ENCODE data around the gene KLK4.

KLK4 gene

DNA sequence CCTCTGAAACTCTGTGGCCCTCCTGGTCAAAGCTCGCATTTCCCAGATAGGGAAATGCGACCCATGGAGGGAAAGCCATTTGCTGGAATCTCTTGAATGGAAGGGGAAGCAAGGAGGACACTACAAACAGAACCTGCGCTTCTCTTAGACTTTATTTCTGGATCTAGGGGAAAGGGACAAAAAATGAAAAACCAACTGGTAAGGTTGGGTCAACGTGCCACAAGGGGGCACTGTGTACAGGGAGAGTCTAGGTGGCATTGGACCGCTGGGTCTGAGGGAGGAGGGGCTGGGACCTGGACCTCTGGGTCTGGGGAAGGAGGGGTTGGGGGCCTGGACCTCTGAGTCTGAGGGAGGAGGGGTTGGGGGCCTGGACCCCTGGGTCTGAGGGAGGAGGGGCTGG is 5.0 kb downstream of the KLK4 start:
- no peaks in the 10 kb centered on the region for H3K9me2 ChIP-seq (replicated peaks; ENCODE audit: insufficient read depth, low read length)
- DNase-seq: no peak
- H3K9me3 ChIP-seq (replicated peaks; ENCODE audit: insufficient read depth, low read length): no peaks in the 10 kb centered on the region
- no peaks in the 10 kb centered on the region for H3F3A ChIP-seq (ENCODE audit: insufficient read depth, low read length)
- H3K9ac ChIP-seq (ENCODE audit: low read length): no peak overlapping the region
- H3K36me3 ChIP-seq (replicated peaks; ENCODE audit: insufficient read depth, low read length): no peaks in the 10 kb centered on the region
- no peak overlapping the region for H3K4me2 ChIP-seq (ENCODE audit: low read depth, low read length)
- TF ChIP-seq EZH2 (optimal IDR thresholded peaks at IDR 0.05; ENCODE audit: low read depth, low read length) (no peak), CTCF (IDR thresholded peaks at IDR 0.05; ENCODE audit: low read length) (peak; percentile 39), EZH2phosphoT487 (IDR thresholded peaks at IDR 0.05; ENCODE audit: low read length) (no peak)
- H4K20me1 ChIP-seq (ENCODE audit: insufficient read depth, low read length): no peaks in the 10 kb centered on the region
- no peaks in the 10 kb centered on the region for H3K4me1 ChIP-seq (ENCODE audit: low read length)
- H3K79me2 ChIP-seq (ENCODE audit: low read length): no peaks in the 10 kb centered on the region
- H2AFZ ChIP-seq (ENCODE audit: low read length): no peak overlapping the region
- no peak overlapping the region for H3K27ac ChIP-seq (ENCODE audit: low read length)
- no peak overlapping the region for H3K4me3 ChIP-seq (ENCODE audit: low read length)
- peaks cover 61% of the 10 kb centered on the region for H3K27me3 ChIP-seq (replicated peaks; ENCODE audit: insufficient read depth, low read length)

DNA sequence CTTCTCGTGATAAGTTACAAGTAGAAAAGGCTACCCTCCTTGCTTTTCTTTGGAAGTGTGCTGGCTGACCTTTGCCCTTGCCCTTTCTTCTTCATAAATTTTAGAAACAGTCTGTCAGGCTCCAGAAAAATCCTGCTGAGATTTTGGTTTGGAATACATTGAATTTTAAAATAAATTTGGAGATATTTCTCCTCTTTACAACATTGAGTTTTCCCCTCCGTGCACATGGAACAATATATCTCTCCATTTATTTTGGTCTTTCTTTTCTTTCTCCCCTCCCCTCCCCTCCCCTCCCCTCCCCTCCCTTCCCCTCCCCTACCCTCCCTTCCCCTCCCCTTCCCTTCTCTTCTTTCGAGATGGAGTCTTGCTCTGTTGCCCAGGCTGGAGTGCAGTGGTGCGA is 8.6 kb downstream of the KLK4 start:
- Histone ChIP-seq H2AFZ (ENCODE audit: low read length) (no peak overlapping the region), H3K79me2 (ENCODE audit: low read length) (no peaks in the 10 kb centered on the region), H3F3A (ENCODE audit: insufficient read depth, low read length) (no peaks in the 10 kb centered on the region), H3K27me3 (replicated peaks; ENCODE audit: insufficient read depth, low read length) (peaks cover 44% of the 10 kb centered on the region), H3K4me3 (ENCODE audit: low read length) (no peak overlapping the region), H3K4me2 (ENCODE audit: low read depth, low read length) (no peak overlapping the region), H3K4me1 (ENCODE audit: low read length) (no peaks in the 10 kb centered on the region), H3K27ac (ENCODE audit: low read length) (no peak overlapping the region), H4K20me1 (ENCODE audit: insufficient read depth, low read length) (no peaks in the 10 kb centered on the region), H3K9me2 (replicated peaks; ENCODE audit: insufficient read depth, low read length) (no peaks in the 10 kb centered on the region), H3K36me3 (replicated peaks; ENCODE audit: insufficient read depth, low read length) (no peaks in the 10 kb centered on the region), H3K9ac (ENCODE audit: low read length) (no peak overlapping the region), H3K9me3 (replicated peaks; ENCODE audit: insufficient read depth, low read length) (no peaks in the 10 kb centered on the region)
- no peak for DNase-seq
- TF ChIP-seq EZH2phosphoT487 (IDR thresholded peaks at IDR 0.05; ENCODE audit: low read length) (no peak), CTCF (IDR thresholded peaks at IDR 0.05; ENCODE audit: low read length) (no peak), EZH2 (optimal IDR thresholded peaks at IDR 0.05; ENCODE audit: low read depth, low read length) (no peak)

- no peak for DNase-seq
- H3K36me3 ChIP-seq (replicated peaks; ENCODE audit: insufficient read depth, low read length): no peaks in the 10 kb centered on the region
- no peaks in the 10 kb centered on the region for H3K4me1 ChIP-seq (ENCODE audit: low read length)
- no peak overlapping the region for H3K27ac ChIP-seq (ENCODE audit: low read length)
- TF ChIP-seq CTCF (IDR thresholded peaks at IDR 0.05; ENCODE audit: low read length) (no peak), EZH2phosphoT487 (IDR thresholded peaks at IDR 0.05; ENCODE audit: low read length) (no peak), EZH2 (optimal IDR thresholded peaks at IDR 0.05; ENCODE audit: low read depth, low read length) (no peak)
- H3K9me3 ChIP-seq (replicated peaks; ENCODE audit: insufficient read depth, low read length): no peaks in the 10 kb centered on the region
- H3K79me2 ChIP-seq (ENCODE audit: low read length): no peaks in the 10 kb centered on the region
- H2AFZ ChIP-seq (ENCODE audit: low read length): no peak overlapping the region
- H3K27me3 ChIP-seq (replicated peaks; ENCODE audit: insufficient read depth, low read length): peaks cover 47% of the 10 kb centered on the region
- no peak overlapping the region for H3K4me2 ChIP-seq (ENCODE audit: low read depth, low read length)
- H3F3A ChIP-seq (ENCODE audit: insufficient read depth, low read length): no peaks in the 10 kb centered on the region
- no peak overlapping the region for H3K4me3 ChIP-seq (ENCODE audit: low read length)
- no peaks in the 10 kb centered on the region for H4K20me1 ChIP-seq (ENCODE audit: insufficient read depth, low read length)
- no peak overlapping the region for H3K9ac ChIP-seq (ENCODE audit: low read length)
- H3K9me2 ChIP-seq (replicated peaks; ENCODE audit: insufficient read depth, low read length): no peaks in the 10 kb centered on the region
Measured at GRCh38 chr19:50899569-50899968, 11.6 kb downstream of the KLK4 start.

Data from MM.1S (cell line).